ENCODE results near the gene VAC14.
A peak's percentile ranks its signal among the peaks of the same experiment; 100 is the strongest.

The VAC14 gene

DNA sequence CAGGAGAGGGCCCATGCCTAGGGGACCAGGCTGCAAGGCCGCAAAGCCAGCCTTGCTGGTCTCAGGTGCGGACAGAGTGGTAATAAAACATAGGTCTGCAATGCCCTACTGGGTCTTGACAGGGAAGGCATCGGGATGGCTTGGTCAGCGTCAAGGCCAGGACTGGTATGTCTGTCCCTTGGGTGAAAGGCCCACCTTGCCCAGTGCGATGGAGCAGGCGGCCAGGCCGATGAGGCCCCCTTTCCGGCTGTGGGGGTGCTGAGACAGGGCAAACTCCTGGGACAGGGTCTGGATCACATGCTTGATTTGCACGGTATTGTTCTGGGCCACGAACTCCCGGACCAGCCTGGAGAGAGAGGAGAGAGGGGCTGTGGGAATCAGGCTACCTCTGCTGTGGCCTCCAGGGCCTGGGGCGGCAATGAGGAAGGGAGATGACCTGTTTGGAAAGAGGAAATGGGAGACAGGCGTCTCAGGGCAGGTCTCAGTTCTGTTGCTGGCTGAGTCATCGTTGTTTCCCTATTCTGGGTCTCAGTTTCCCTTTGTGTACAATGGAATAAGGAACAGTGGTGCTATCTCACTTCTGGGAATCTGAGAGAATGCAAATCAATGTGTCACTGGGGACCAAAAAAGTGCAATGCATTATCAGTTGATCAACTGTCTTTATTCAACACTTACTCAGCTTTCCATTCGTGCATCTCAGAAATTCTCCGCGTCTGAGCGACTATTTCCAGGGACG lies 14.8 kb downstream of the VAC14 start:
- DNase-seq (ENCODE audit: low read depth in 1 of 2, low spot score in 1 of 2) = no peak

DNA sequence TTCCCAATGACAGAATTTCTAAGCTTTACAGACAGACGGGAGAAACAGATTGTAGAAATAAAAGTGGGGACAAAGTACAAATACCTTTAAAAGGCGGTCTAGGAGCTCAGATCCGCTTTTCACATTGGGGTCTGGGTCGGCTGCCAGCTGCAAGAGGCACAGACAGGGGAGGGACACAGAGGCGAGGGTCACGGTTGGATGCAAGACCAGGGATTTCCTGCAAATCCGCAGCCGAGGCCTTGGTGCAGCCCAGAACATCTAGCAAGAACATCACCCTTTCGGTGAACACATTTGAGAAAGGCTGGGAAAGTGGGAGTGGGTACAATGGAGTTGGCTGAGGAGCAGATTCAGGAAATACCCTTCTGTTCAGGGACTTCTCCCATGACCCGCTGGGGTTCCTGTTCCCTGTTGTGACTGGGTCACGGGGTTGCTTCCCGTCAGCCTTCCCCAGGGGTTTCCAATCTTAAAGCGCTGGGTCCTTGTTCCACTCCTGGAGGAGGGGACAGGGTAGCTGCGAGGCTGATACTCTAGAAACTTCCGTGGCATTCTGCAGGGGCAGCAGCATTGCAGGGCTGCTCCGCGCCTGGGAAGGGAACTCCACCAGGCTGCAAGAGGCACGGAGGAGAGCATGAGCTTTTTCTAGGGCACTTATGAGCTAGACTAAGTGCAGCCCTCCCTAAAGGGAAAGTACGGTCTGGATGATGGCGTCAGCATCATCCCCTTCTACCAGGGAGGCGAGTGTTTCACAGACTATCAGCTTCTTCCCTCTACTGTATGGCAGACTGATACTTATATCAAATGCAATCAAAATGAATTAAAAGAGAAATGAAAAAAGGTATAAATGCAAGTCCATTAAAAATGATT lies 16.0 kb downstream of the VAC14 start:
- DNase-seq (ENCODE audit: low read depth in 1 of 2, low spot score in 1 of 2) = no peak

DNA sequence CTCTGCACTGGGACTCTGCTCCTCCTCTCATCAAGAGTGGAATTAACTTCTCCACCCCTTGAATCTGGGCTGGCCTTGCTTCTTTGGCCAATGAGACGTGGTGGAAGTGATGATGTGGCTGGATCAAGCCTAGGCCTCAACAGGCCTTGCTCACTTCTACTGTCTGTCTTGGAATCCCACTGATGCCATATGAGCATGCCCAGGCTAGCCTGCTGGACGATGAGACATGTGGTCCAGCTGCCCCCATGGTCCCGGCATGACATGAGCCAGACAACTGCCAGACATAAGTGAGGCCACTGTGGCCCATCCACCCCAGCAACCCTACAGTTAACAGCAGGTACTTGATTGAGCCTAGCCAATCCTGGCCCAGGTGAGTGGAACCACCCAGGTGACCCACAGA lies 18.7 kb downstream of the VAC14 start:
- DNase-seq (ENCODE audit: low read depth in 1 of 2, low spot score in 1 of 2) = no peak

DNA sequence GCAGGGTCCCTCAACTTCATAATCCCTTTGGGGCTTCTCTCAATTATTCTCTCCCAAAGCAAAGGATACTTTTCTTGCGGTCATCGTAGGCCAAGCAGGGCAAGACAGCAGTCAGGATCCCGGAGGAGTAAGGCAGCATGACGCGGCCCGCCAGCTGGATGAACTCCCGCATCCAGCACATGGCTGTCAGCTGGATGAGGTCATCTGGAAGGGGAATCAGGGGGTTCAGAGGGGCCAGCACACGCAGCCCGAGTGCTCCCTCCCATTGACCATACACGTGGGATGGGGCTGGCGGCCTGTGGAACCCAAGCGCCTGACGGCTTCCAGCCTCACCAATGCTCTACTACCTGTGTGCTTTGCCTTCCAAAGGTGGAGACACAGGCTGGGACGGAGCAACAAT lies 19.2 kb downstream of the VAC14 start:
- DNase-seq (ENCODE audit: low read depth in 1 of 2, low spot score in 1 of 2) = no peak

DNA sequence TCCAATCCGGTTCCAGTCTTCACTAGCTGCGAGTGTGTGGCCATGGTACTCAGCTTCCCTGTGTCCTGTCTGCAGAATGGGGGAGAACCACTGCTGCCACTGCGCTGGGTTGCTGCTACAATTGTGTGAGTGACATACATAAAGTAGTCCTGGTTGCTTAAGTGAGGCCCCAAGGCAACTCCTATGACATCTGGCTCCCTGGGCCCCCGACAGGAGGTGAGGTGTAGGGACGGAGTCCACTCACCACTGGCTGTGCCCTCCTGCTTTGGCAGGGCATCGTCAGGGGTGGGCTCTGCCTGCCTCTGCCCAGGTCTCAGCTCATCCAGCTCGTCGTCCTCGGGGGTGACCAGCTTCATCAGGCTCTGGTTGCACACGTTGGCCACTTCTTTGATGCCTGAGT lies 20.4 kb downstream of the VAC14 start:
- DNase-seq (ENCODE audit: low read depth in 1 of 2, low spot score in 1 of 2) = no peak

DNA sequence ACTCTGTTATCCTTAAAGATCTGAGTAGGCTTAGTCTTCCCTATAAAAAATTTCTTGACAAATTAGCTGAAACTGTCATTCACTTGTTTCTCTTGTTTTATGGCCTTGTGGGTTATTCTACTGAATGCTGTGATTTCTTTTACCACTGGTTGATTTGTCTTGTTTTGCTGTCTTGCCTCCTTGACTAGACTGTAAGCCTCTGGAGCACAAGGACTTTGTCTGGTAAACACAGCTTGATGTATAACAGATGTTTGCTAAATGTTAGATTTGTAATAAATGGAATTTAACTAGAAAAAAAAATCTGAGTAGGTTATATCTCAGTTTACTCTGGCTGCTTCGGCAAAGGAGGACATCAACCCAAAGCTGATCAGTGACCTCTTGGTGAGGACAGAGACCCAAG lies 21.6 kb downstream of the VAC14 start:
- DNase-seq (ENCODE audit: low read depth in 1 of 2, low spot score in 1 of 2) = no peak

DNA sequence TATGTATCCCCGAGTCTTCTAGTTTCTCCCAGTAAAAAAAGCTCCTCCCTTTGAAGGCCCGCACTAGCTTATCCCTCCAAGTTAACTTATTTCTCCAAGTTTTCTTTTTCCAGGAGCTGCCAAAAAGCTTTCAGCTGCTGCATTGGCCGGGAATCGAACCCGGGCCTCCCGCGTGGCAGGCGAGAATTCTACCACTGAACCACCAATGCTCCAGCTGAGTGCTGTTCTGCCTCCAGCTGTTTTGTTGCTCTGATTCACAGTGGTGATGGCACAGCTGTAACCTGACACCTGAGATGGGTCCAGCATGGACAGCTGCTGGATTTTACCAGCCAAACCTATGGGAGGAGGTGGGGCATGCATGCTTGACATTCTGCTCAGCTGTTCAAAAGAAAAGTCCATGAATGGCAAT lies 22.1 kb downstream of the VAC14 start:
- DNase-seq (ENCODE audit: low read depth in 1 of 2, low spot score in 1 of 2) = no peak

DNA sequence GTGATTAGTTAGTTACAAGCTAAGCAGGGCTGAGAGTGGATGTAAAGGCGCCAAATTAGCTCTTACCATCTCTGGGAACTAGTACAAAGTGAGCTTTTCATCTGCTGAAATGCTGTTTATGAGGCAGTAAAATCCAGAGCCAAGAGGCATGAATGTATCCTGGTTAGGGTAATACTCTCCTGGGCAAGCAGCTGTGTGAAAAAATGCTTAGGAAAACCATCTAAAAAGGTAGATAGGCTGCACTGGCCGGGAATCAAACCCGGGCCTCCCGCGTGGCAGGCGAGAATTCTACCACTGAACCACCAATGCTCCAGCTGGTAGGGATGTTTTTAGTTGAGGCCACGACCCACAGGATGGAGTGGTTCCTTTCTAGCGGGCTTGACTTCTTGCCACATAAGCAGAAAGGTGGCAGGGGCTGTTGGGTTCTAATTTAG lies 23.0 kb downstream of the VAC14 start:
- DNase-seq (ENCODE audit: low read depth in 1 of 2, low spot score in 1 of 2) = no peak

DNA sequence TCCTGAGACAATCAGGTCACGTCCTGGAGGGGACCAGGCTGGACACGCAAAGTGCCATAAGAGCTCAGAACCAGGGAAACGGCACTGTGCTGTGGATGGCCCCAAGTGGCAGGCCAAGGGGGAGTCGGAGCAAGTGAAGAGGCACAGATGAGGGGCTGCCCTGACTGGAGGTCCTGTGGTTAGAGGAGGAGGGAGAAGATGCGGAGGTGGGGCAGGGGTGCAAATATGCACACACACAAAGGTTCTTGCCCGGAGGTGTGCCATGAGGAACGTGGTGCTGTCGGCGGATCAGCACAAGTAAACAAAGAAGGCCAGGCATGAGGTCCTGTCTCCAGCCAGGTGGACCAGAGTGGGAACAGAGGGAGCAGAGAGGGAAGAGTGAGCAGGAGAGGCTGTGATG lies 23.5 kb downstream of the VAC14 start:
- DNase-seq (ENCODE audit: low read depth in 1 of 2, low spot score in 1 of 2) = no peak

DNA sequence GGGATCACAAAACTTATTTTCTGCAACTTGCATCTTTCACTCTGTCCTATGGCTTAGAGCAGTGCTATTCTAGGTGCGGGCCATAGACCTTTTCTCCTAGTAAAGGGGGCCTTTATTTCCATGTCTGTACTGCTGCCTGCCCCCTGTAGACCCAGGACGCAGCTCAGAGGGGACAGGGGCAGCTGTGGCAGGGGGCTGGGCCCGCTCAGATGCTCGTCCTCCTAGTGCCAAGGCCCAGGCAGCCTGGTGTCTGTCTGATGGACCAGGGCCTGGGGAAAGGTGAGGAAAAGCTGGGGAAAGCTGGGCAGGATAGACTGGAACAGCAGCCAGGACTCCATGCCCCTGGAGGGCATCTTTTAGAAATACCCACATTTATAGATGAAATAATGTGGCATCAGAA lies 25.6 kb downstream of the VAC14 start:
- DNase-seq (ENCODE audit: low read depth in 1 of 2, low spot score in 1 of 2) = no peak

DNA sequence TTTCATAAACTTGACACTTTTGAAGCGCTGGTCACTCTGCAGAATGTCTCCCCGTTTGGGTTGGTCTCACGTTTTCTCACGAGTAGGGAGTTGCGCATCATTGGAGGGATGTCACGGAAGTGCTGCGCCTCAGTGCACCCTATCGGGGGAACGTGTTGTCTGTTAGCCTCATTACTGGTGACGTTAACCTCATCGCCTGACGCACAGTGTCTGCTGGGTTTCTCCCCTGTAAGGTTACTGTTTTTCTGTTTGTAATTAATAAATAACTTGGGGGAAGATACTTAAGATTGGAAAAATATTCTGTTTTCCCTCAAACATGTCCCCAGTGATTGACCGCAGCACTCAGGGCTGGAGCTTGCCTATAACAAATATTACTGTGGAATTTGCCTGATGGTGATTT lies 26.7 kb downstream of the VAC14 start:
- no peak for DNase-seq (ENCODE audit: low read depth in 1 of 2, low spot score in 1 of 2)

DNA sequence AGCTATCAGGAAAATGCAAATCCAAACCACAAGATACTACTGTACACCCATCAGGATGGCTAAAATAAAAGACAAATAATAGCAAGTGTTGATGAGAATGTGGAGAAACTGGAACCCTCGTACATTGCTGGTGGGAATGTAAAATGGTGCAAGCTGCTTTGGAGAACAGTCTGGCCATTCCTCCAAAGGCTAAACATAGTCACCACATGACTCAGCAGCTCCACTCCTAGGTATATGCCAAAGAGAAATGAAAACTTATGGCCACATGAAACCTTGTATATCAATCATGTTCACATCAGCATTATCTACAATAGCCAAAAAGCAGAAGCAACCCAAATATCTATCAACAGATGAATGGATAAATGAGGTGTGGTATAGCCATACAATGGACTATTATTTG lies 28.5 kb downstream of the VAC14 start:
- no peak for DNase-seq (ENCODE audit: low read depth in 1 of 2, low spot score in 1 of 2)

DNA sequence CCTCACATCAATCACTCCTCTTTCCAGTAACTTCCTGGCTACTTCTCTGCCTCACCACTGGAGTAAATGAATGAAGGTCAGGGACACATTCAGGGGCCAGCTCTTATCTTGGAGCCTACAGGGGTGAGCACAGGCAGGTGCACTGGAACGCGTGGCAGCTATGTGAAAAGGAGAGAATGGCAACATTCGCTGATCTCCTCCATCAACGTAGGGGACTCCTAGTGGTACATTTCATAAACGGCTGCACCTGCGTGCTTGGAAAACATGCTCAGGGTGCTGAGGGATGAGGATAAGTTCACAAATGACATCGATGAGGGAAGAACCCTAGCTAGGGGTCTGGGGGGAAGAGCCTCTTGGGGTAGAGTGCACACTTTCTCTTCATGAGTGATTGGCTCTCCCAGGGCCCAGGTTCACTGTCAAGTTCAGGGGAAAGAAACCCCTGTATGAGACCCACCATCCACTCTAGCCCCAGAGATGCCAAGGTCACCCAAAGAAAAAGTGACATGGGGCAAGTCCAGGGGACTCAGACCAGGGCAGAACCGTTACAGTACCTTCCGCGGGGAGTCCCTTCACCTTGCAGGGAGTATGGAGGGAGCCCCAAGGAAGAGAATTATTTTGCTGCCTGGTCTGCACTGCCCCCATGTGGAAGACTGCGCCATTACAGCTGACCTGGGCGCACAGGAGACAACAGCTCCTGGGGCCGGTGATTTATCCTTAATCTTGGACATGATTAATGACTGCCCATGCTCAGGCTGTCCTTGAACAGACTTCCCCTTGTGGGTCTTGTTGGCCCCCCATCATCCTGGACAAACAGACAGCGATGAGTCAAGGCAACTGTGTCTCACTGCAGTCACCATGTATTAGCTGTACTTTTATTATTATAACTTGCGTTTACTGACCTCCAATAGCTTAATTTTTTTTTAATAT lies 30.1 kb downstream of the VAC14 start:
- peak in 1 of 2 donors; percentile 39 for DNase-seq (ENCODE audit: low read depth in 1 of 2, low spot score in 1 of 2)

DNA sequence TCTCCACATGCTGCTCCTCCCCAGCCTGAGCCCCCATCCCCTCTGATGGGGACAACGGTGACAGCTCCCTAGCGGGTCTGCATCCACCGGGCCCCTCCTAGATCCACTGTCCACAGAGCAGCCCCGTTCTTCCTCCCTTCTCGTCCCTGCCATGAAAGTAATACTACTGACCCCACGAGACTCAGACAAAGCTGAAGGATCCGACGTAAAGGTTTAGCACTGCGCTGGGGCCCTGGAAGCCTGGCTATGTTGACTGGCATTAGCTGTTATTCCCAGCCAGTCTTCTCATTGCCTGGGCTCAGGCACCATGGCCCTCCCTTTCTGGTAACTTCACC lies 30.7 kb downstream of the VAC14 start:
- no peak for DNase-seq (ENCODE audit: low read depth in 1 of 2, low spot score in 1 of 2)

DNA sequence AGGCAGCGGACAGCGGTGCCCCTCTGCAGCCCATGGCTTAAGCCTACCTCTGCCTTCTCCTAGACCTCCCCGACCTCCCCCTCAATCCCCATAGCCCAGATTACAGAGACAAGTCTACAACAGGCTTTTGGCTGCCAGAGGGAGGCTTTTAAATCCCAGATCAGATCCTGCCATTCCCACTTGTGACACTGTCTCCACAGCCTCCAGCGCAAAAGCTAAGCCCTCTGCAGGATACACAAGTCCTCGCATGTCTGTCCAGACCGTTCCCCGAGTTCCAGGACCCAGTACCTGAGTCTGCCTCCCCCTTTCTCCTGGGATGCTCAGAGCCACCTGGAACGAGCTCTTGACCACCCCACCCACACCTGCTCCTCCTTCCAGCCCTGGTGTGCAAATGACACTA lies 31.2 kb downstream of the VAC14 start:
- DNase-seq (ENCODE audit: low read depth in 1 of 2, low spot score in 1 of 2) = no peak

DNA sequence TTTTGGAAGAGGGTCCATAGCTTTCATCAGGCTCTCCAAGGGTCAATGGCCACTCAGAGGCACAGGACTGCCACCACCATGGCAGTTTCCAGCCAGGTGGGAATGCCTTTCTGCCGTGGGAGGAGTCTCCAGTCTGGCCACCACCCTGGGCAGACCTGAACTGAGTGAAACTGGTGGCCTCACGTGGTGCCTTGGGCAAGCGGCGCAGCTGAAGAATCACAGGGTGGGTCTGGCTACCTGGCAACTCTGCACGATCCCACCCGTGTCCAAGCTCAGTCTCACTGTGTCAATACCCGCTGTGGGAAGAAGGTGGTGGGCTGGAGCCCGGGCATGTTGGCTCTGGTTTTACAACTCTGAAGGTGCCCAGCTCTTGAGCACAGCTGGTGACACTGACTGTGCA lies 31.8 kb downstream of the VAC14 start:
- no peak for DNase-seq (ENCODE audit: low read depth in 1 of 2, low spot score in 1 of 2)

DNA sequence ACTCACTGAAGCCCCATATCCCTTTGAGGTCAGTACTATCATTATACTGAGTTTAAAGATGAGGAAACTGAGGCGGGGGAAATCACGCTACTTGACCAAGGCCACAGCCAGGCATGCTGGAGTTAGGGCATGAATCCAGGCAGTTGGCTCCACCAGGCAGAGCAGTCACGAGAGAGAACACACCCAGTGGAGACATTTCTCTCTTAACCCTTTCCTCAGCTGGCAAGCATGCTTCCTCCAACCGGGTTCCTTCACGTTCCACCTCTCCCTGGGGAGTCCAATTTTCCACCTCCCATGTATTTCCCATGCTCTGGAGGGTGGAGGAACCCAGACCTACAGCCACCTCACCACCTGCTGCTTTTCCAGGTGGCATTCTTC lies 32.8 kb downstream of the VAC14 start:
- DNase-seq (ENCODE audit: low read depth in 1 of 2, low spot score in 1 of 2) = no peak

DNA sequence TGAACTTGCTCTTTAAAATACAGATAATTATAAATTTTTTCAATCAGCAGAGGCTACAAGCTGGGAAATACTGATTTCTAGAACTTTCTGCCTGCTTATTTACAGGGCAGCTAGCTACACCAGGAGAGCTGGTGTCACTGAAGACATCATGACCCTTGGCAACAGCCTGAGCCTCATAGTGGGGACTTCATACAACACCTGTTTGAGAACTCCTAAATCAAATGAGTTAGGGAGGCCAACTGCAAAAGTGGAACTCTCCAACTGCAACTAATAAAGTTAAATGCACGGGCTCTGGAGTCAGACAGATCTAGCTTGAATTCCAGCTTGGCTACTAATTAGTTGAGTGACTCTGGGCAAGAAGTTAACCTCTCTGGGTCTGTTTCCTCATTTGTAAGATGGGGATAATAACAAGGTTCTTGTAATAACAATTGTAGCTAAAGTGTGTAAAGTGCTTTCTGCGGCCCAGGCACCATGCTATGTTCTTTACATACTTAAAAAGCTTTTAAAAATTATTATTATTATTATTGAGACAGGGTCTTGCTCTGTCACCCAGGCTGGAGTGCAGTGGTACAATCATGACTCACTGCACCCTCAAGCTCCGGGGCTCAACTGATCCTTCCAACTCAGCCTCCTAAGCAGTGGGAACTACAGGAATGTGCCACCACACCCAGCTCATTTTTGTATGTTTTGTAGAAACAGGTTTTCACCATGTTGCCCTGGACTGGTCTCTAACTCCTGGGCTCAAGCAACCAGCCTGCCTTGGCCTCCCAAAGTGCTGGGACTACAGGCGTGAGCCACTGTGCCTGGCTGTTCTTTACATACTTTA lies 33.4 kb downstream of the VAC14 start:
- no peak for DNase-seq (ENCODE audit: low read depth in 1 of 2, low spot score in 1 of 2)

DNA sequence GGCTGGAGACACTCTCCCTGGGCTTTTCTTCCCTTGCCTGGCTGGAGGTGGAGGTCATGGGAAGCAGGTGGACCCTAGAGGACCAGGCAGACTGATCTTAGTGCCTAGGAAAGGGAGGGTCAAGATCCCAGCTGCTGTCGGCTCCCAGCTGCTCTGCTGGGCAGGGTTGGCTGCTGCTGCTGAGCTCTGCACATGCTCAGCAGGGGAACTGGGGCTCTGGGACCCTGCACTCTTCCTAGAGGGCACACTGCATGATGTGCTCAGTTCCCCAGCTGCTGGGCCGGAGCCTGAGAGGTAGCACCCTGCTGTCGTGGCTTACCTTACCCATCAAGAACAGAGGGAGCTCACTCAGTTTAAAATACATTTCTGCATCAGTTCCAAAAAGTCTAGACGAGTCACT lies 34.3 kb downstream of the VAC14 start:
- no peak for DNase-seq (ENCODE audit: low read depth in 1 of 2, low spot score in 1 of 2)

DNA sequence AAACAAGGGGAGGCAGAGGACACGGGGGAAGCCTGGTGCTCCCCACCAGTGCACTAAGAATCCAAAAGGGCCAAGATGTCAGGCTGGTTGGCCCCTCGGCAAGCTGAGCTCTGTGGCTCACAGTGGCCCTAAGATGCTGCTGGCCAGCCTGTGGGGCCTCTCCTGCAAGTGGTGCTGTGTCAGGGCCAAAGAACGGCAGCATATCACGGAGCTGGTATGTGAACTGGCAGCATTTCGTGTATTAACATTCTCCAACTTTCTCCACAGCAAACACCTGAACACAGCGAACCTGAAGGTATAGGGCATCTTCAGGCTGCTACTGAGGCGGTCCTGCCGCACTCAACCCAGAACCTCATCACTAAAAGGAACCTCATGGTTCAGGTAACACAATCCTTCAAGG lies 34.8 kb downstream of the VAC14 start:
- no peak for DNase-seq (ENCODE audit: low read depth in 1 of 2, low spot score in 1 of 2)

DNA sequence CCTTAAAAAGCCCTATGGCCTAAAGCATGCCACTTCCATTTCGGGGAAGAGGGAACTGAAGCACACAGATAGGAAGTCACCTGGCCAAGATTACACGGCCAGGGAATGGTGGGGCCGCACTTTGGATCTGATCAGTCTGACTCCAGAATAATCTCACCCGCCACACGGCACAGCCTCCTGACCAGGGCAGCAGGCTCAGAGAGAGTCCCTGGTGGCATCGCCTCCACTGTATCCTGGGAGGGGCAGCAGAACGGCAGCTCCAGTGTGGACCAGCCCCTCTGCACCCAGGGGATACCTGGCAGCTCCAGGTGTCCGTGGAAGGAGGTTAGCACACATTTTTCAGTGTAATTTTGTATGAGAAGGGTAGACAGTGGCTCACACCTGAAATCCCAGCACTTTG lies 35.5 kb downstream of the VAC14 start:
- DNase-seq (ENCODE audit: low read depth in 1 of 2, low spot score in 1 of 2) = no peak

All from stimulated activated CD4-positive, alpha-beta T cell treated with anti-CD3 and anti-CD28 coated beads, Interleukin-15, amount 100 ng/mL, for 1 hour (primary cell).